Smooth muscle cell (in vitro differentiated cells): ENCODE measurements around the gene PRRX2. TPM values are rescaled to one million over a fixed set of nuclear protein-coding genes. Genes with fewer than 3 reads are reported as not detected.
A peak's percentile ranks its signal among the peaks of the same experiment; 100 is the strongest.

Experiments
- DNase-seq: peaks from one replicate; lab custom pipeline; 2025; ENCODE audit not compliant: unreplicated experiment; lab: John Stamatoyannopoulos, UW
- H2AFZ ChIP-seq: fragments of 200-600 bp; sonication (generic); 2 replicates; pipeline ENCODE4 v1.6.0; 2016; ENCODE audit warnings: antibody characterized with exemption, low read depth, mild to moderate bottlenecking
- H3F3A ChIP-seq: fragments of 200-600 bp; sonication (generic); 2 replicates; pipeline ENCODE4 v1.6.0; 2017; ENCODE audit warnings: antibody characterized with exemption, low read depth
- H3K27ac ChIP-seq: fragments of 200-600 bp; sonication (generic); 2 replicates; pipeline ENCODE4 v1.5.1; 2016; ENCODE audit warnings: low read depth, mild to moderate bottlenecking
- H3K27me3 ChIP-seq: fragments of 200-600 bp; sonication (generic); 2 replicates; pipeline ENCODE4 v1.6.1; 2016; ENCODE audit warnings: low read depth, mild to moderate bottlenecking
- H3K36me3 ChIP-seq: fragments of 200-600 bp; sonication (generic); 2 replicates; pipeline ENCODE4 v1.5.1; 2016; ENCODE audit warnings: low read depth
- H3K4me1 ChIP-seq: fragments of 200-600 bp; sonication (generic); 2 replicates; pipeline ENCODE4 v1.5.1; 2016; ENCODE audit warnings: low read depth
- H3K4me2 ChIP-seq: fragments of 200-600 bp; sonication (generic); 2 replicates; pipeline ENCODE4 v1.6.0; 2016; ENCODE audit warnings: mild to moderate bottlenecking
- H3K4me3 ChIP-seq: fragments of 200-600 bp; sonication (generic); 2 replicates; pipeline ENCODE4 v1.5.1; 2016; ENCODE audit warnings: mild to moderate bottlenecking
- H3K79me2 ChIP-seq: fragments of 200-600 bp; sonication (generic); 2 replicates; pipeline ENCODE4 v1.6.0; 2016; ENCODE audit warnings: low read depth, mild to moderate bottlenecking
- H3K9ac ChIP-seq: fragments of 200-600 bp; sonication (generic); 2 replicates; pipeline ENCODE4 v1.6.0; 2016; ENCODE audit warnings: low read depth
- H3K9me3 ChIP-seq: fragments of 200-600 bp; sonication (generic); replicated peaks from 2 replicates; pipeline ENCODE4 v1.5.1; 2016; ENCODE audit warnings: low read depth
- H4K20me1 ChIP-seq: fragments of 200-600 bp; sonication (generic); 2 replicates; pipeline ENCODE4 v1.6.0; 2016; ENCODE audit warnings: low read depth
- CTCF ChIP-seq: fragments of 200-600 bp; sonication (generic); IDR thresholded peaks from 2 replicates; pipeline ENCODE4 v1.5.1; 2017; ENCODE audit warnings: borderline replicate concordance, mild to moderate bottlenecking, antibody characterized with exemption; ENCODE audit not compliant: insufficient read depth, poor library complexity, severe bottlenecking
- WGBS: methylation state at CpG from one replicate; pipeline ENCODE4 v1.1.7; 2016; ENCODE audit warnings: low lambda C conversion rate; 5-methylcytosine and 5-hydroxymethylcytosine counted together
- polyA plus RNA-seq: library from polyadenylated mRNA; unstranded; fragments of >200 nt; fragmentation: Nextera tagmentation; extraction: Ambion mirVana; gene quantifications from 2 replicates; pipeline ENCODE4 v1.2.1, GENCODE V29; 2016
- total RNA-seq: library from RNA; depleted of rRNA; stranded (reverse); fragments of >200 nt; gene quantifications from 2 replicates; pipeline ENCODE4 v1.2.3, GENCODE V29; 2014

The PRRX2 gene
- total and polyA plus RNA-seq, 2 experiments from 2014 or later = 87.7 to 234 TPM

DNA sequence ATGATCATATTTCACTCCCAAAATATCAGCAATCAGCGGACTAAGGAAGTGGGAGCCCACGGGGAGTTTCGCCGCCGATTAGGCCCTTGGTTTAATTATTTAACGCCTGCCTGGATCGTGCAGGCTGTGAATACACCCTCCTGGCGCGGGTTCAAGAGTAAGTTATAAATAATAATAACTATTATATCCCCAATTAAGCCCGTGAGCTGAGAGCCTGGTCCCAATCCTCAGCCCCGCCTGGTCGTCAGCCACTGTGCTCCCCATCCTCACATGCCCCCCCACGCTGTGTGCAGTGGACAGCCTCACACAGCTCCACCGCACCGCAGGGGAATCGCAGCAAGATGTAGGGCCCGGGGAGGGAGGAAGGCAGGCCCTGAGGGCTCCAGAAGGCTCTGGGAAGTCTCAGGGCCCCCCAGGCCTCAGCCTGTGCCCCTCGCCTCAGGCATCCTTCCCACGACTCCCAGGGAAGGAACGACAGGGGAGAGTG is 10.8 kb upstream of the PRRX2 start:
- Histone ChIP-seq H3F3A (peaks cover 11% of the 10 kb centered on the region), H3K27me3 (no peaks in the 10 kb centered on the region), H3K4me1 (no peaks in the 10 kb centered on the region), H3K9ac (no peak overlapping the region), H3K27ac (no peak overlapping the region), H3K4me2 (peak overlapping the region; percentile 16), H2AFZ (peak overlapping the region; percentile 71), H3K9me3 (no peaks in the 10 kb centered on the region), H3K4me3 (no peak overlapping the region), H3K36me3 (no peaks in the 10 kb centered on the region), H3K79me2 (no peaks in the 10 kb centered on the region), H4K20me1 (no peaks in the 10 kb centered on the region)
- no peak for DNase-seq
- 68% methylated on average over 20 of the region's 20 CpGs for WGBS
- TF ChIP-seq CTCF = no peak

GRCh38 chr9:129655154-129655553 is 10.3 kb upstream of the PRRX2 start:
- Histone ChIP-seq H3K4me1 (no peaks in the 10 kb centered on the region), H3K4me3 (no peak overlapping the region), H3K4me2 (no peak overlapping the region), H3K9ac (no peak overlapping the region), H3K36me3 (no peaks in the 10 kb centered on the region), H3K79me2 (no peaks in the 10 kb centered on the region), H3K27me3 (no peaks in the 10 kb centered on the region), H4K20me1 (no peaks in the 10 kb centered on the region), H3F3A (peaks cover 11% of the 10 kb centered on the region), H3K27ac (no peak overlapping the region), H3K9me3 (no peaks in the 10 kb centered on the region), H2AFZ (no peak overlapping the region)
- 97% methylated on average over 7 of the region's 7 CpGs for WGBS
- no peak for TF ChIP-seq CTCF
- DNase-seq = no peak

DNA sequence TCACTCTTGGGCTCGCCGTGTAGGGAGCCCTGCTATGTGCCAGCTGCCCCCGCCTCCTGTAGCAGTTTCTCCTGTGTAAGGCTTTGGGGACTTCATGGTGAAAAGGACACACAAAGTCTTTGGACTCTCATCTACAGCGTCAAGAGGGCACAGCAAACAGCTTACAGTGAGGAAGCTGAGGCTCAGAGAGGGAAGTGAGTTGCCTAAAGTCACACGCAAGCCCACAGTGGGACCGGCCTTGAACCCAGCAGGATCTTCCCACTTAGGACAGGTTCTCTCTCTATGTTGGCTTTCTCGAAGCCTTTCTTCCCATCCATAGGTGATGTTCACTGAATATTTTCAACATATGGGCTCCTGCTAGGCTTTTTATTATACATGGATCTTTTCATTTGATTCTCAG is 9.8 kb upstream of the PRRX2 start:
- TF ChIP-seq CTCF = no peak
- 86% methylated on average over 7 of the region's 7 CpGs for WGBS
- no peak overlapping the region for H3K4me3 ChIP-seq

GRCh38 chr9:129656795-129657390 is 8.6 kb upstream of the PRRX2 start:
- H3K36me3 ChIP-seq = no peaks in the 10 kb centered on the region
- no peak for DNase-seq
- no peak overlapping the region for H2AFZ ChIP-seq

More for the DNA sequence above, 9.8 kb upstream of the PRRX2 start:
- DNase-seq = no peak
- H3K4me2 ChIP-seq = peak overlapping the region; percentile 22
- no peak overlapping the region for H3K9ac ChIP-seq
- no peaks in the 10 kb centered on the region for H3K9me3 ChIP-seq
- H2AFZ ChIP-seq = no peak overlapping the region
- no peaks in the 10 kb centered on the region for H3K27me3 ChIP-seq
- H3K79me2 ChIP-seq = no peaks in the 10 kb centered on the region
- H3K27ac ChIP-seq = peak overlapping the region; percentile 46
- H3K4me1 ChIP-seq = no peaks in the 10 kb centered on the region
- peaks cover 11% of the 10 kb centered on the region for H3F3A ChIP-seq
- H4K20me1 ChIP-seq = no peaks in the 10 kb centered on the region
- H3K36me3 ChIP-seq = no peaks in the 10 kb centered on the region

More at GRCh38 chr9:129656795-129657390, 8.6 kb upstream of the PRRX2 start:
- no peak overlapping the region for H3K4me3 ChIP-seq
- peak overlapping the region; percentile 46 for H3K27ac ChIP-seq
- no peaks in the 10 kb centered on the region for H3K27me3 ChIP-seq
- no peaks in the 10 kb centered on the region for H3K4me1 ChIP-seq
- H3K9me3 ChIP-seq = no peaks in the 10 kb centered on the region
- H3K9ac ChIP-seq = no peak overlapping the region
- no peak for TF ChIP-seq CTCF
- no peaks in the 10 kb centered on the region for H4K20me1 ChIP-seq
- H3K4me2 ChIP-seq = peak overlapping the region; percentile 18
- WGBS = 26% methylated on average over 12 of the region's 12 CpGs
- H3F3A ChIP-seq = peaks cover 11% of the 10 kb centered on the region
- no peaks in the 10 kb centered on the region for H3K79me2 ChIP-seq
